GM23338 (cell line): ENCODE data around the gene NXF1.

Experiments used
- EZH2phosphoT487 ChIP-seq: fragments of 200-600 bp; sonication (generic); IDR thresholded peaks from one replicate; pipeline ENCODE4 v1.8.1; 2018; ENCODE audit warnings: antibody characterized with exemption; ENCODE audit not compliant: unreplicated experiment
- TF ChIP-seq, protein P1 (sequence below), 2 experiments: fragments of 200-600 bp in 1 of 2; sonication (generic) in 1 of 2; conservative IDR thresholded peaks; 2 replicates each; pipeline versions ENCODE4 v1.5.1 to v1.6.1; 2016 to 2017; ENCODE audit warnings: antibody characterized with exemption in 2 of 2, low read depth in 2 of 2, mild to moderate bottlenecking in 2 of 2, moderate library complexity in 1 of 2
- TF ChIP-seq, protein P2 (sequence below): IDR thresholded peaks from one replicate; pipeline ENCODE4 v1.6.1; 2018; ENCODE audit warnings: antibody characterized with exemption; ENCODE audit not compliant: unreplicated experiment

DNA sequence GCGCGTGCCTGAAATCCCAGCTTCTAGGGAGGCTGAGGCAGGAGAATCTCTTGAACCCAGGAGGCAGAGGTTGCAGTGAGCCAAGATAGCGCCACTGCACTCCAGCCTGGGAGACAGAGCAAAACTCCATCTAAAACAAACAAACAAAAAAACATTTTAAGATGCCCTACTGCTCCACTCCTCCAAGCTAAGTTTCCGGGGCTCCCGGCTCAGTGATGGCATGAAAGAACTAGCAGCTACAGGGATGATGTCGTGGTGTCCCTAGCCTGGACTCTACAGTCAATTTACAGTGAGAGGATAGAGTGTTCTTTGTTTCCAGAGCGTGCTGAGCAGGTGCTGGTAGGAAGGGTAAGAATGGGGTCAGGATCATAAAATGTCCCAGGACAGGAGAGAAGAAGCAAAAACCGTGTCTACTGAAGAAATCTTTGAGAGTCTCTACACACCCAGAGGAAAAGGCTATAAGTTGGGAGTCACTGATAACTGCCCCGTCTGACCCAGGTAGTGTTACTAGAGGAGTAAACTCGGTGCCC lies 50.1 kb downstream of the NXF1 start:
- TF ChIP-seq, protein P1, sequence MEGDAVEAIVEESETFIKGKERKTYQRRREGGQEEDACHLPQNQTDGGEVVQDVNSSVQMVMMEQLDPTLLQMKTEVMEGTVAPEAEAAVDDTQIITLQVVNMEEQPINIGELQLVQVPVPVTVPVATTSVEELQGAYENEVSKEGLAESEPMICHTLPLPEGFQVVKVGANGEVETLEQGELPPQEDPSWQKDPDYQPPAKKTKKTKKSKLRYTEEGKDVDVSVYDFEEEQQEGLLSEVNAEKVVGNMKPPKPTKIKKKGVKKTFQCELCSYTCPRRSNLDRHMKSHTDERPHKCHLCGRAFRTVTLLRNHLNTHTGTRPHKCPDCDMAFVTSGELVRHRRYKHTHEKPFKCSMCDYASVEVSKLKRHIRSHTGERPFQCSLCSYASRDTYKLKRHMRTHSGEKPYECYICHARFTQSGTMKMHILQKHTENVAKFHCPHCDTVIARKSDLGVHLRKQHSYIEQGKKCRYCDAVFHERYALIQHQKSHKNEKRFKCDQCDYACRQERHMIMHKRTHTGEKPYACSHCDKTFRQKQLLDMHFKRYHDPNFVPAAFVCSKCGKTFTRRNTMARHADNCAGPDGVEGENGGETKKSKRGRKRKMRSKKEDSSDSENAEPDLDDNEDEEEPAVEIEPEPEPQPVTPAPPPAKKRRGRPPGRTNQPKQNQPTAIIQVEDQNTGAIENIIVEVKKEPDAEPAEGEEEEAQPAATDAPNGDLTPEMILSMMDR (conservative IDR thresholded peaks at IDR 0.05; ENCODE audit: low read depth in 2 of 2): no peak
- TF ChIP-seq EZH2phosphoT487: no peak
- TF ChIP-seq, protein P2, sequence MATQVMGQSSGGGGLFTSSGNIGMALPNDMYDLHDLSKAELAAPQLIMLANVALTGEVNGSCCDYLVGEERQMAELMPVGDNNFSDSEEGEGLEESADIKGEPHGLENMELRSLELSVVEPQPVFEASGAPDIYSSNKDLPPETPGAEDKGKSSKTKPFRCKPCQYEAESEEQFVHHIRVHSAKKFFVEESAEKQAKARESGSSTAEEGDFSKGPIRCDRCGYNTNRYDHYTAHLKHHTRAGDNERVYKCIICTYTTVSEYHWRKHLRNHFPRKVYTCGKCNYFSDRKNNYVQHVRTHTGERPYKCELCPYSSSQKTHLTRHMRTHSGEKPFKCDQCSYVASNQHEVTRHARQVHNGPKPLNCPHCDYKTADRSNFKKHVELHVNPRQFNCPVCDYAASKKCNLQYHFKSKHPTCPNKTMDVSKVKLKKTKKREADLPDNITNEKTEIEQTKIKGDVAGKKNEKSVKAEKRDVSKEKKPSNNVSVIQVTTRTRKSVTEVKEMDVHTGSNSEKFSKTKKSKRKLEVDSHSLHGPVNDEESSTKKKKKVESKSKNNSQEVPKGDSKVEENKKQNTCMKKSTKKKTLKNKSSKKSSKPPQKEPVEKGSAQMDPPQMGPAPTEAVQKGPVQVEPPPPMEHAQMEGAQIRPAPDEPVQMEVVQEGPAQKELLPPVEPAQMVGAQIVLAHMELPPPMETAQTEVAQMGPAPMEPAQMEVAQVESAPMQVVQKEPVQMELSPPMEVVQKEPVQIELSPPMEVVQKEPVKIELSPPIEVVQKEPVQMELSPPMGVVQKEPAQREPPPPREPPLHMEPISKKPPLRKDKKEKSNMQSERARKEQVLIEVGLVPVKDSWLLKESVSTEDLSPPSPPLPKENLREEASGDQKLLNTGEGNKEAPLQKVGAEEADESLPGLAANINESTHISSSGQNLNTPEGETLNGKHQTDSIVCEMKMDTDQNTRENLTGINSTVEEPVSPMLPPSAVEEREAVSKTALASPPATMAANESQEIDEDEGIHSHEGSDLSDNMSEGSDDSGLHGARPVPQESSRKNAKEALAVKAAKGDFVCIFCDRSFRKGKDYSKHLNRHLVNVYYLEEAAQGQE: no peak
